ENCODE results near the gene EVX2. TPM values are rescaled to one million over a fixed set of nuclear protein-coding genes. Genes with fewer than 3 reads are reported as not detected.

The EVX2 gene
- total RNA-seq, 1 donor from 2014 or later = not detected

GRCh38 chr2:176115883-176116813 lies 32.4 kb upstream of the EVX2 start, which contains the start of gene HOXD10:
Gene HOXD10 (plus strand): TSS chr2:176116778. CDS start chr2:176116834, 56 bp downstream.
- Histone ChIP-seq H4K20me1 (ENCODE audit: low read depth) (peaks cover 91% of the 10 kb centered on the region), H3K9me3 (ENCODE audit: low read depth) (no peaks in the 10 kb centered on the region), H3K4me1 (no peaks in the 10 kb centered on the region), H3K27ac (no peak within 1 kb of the TSS), H2AFZ (replicated peaks) (no peak within 1 kb of the TSS), H3K9ac (no peak within 1 kb of the TSS), H3K79me2 (ENCODE audit: low read depth) (no peaks in the 10 kb centered on the region), H3K36me3 (no peaks in the 10 kb centered on the region), H3K27me3 (peaks cover 100% of the 10 kb centered on the region), H3K4me3 (no peak within 1 kb of the TSS), H3F3A (ENCODE audit: low read depth) (no peaks in the 10 kb centered on the region), H3K4me2 (no peak within 1 kb of the TSS)
- Mint-ChIP-seq H3K4me3 (no peak within 1 kb of the TSS), H3K27ac (no peak within 1 kb of the TSS), H3K9me3 (peaks cover 17% of the 10 kb centered on the region), H3K27me3 (ENCODE audit: insufficient read depth, low read depth) (peaks cover 95% of the 10 kb centered on the region), H3K4me1 (no peaks in the 10 kb centered on the region), H3K36me3 (peaks cover 6% of the 10 kb centered on the region)
- peak; percentile 65 for DNase-seq (ENCODE audit: low spot score)
- TF ChIP-seq CTCF (IDR thresholded peaks at IDR 0.05) (peak; percentile 45), EZH2phosphoT487 (IDR thresholded peaks at IDR 0.05) (peak; percentile 93), EZH2 (IDR thresholded peaks at IDR 0.05) (peak; percentile 95)

DNA sequence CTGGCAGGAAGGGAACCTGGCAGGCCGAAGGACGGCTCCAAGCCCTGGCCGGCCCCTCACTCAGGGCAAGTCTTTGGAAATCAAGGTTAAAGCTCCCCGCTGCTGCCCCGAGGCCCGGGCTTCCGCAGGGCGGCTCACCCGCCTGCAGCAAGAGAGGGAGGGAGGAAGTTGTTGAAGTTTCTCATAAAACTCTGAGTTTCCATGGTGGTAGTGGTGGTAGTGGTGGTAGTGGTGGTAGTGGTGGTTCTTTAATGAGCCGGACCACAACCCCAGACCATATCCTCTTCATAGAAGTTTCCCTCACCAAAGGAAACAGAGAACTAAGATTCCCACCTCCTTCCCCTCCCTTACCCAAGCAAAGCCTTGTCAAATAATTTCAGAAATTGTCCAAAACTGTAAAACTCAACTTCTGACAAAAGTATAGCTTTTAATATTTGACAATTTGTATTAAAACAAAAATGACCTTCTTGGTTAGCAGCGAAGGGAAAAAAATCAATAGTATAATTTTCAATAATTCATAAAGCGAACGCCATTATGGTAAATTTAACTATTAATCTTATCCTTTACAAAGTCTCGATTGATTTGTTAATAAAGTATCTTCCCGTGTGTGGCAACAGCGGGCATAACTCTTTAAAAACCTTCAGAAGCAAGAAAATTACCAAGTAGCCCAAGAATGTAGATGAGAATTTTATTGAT lies 31.3 kb upstream of the EVX2 start:
- H3K4me3 ChIP-seq = no peak overlapping the region
- H3K27ac Mint-ChIP-seq = no peak overlapping the region
- H3K4me1 ChIP-seq = no peaks in the 10 kb centered on the region
- no peaks in the 10 kb centered on the region for H3K36me3 ChIP-seq
- H3K27ac ChIP-seq = no peak overlapping the region
- H3K4me3 Mint-ChIP-seq = no peak overlapping the region
- H3K4me1 Mint-ChIP-seq = no peaks in the 10 kb centered on the region
- no peaks in the 10 kb centered on the region for H3K9me3 ChIP-seq (ENCODE audit: low read depth)
- H3K4me2 ChIP-seq = no peak overlapping the region
- peaks cover 94% of the 10 kb centered on the region for H3K27me3 Mint-ChIP-seq (ENCODE audit: insufficient read depth, low read depth)
- H3F3A ChIP-seq (ENCODE audit: low read depth) = no peaks in the 10 kb centered on the region
- no peak for DNase-seq (ENCODE audit: low spot score)
- H3K27me3 ChIP-seq = peaks cover 100% of the 10 kb centered on the region
- TF ChIP-seq EZH2 (IDR thresholded peaks at IDR 0.05) = no peak
- TF ChIP-seq CTCF (IDR thresholded peaks at IDR 0.05) = no peak
- no peak for TF ChIP-seq EZH2phosphoT487 (IDR thresholded peaks at IDR 0.05)
- peaks cover 91% of the 10 kb centered on the region for H4K20me1 ChIP-seq (ENCODE audit: low read depth)
- no peak overlapping the region for H2AFZ ChIP-seq (replicated peaks)
- no peak overlapping the region for H3K9ac ChIP-seq
- peaks cover 6% of the 10 kb centered on the region for H3K36me3 Mint-ChIP-seq
- no peaks in the 10 kb centered on the region for H3K79me2 ChIP-seq (ENCODE audit: low read depth)
- peaks cover 17% of the 10 kb centered on the region for H3K9me3 Mint-ChIP-seq

DNA sequence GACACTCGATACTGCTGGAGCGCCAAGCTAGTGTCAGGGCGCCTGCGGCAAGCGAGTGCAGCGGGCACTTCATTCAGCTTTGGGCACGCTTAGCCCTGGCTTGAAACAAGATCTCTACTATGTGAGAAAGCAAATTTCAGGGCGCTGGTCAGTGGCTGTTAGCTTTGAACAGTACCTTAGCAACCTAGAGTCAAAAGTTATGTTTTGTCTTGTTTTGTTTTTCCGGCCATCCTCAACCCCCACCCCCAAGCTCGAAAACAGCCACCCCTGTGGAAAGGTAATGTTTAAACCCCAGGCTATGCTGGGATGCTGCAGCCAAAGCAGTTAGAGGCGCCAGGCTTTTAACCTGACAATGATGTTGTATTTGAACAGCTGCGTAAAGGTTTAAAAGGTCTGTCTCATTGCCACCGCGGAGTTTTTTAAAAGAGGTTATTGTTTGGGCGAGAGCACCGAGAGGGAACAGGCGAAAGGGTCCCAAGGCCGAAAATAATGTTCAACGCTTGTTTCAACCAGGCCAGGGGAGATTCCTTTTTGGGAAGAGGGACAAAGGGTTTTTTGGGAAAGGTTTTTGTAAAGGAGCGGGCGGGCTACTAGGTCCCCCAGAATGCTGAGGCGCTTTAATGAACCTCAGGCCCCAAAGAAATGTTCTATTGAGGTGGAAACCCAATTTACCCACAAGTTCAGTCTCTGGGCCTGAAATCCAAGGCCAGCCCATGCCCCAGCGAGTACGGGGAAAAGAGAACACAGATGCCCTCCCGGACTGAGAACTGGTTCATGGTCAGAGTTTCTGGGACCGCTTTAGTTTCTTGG lies 30.6 kb upstream of the EVX2 start:
- peaks cover 23% of the 10 kb centered on the region for H3K9me3 Mint-ChIP-seq
- no peak overlapping the region for H3K27ac Mint-ChIP-seq
- H3K4me3 Mint-ChIP-seq = no peak overlapping the region
- H3F3A ChIP-seq (ENCODE audit: low read depth) = no peaks in the 10 kb centered on the region
- H3K9me3 ChIP-seq (ENCODE audit: low read depth) = no peaks in the 10 kb centered on the region
- no peaks in the 10 kb centered on the region for H3K79me2 ChIP-seq (ENCODE audit: low read depth)
- no peak overlapping the region for H3K9ac ChIP-seq
- no peaks in the 10 kb centered on the region for H3K4me1 ChIP-seq
- no peak overlapping the region for H2AFZ ChIP-seq (replicated peaks)
- H3K27ac ChIP-seq = no peak overlapping the region
- H3K4me3 ChIP-seq = no peak overlapping the region
- H4K20me1 ChIP-seq (ENCODE audit: low read depth) = peaks cover 93% of the 10 kb centered on the region
- peaks cover 2% of the 10 kb centered on the region for H3K4me1 Mint-ChIP-seq
- DNase-seq (ENCODE audit: low spot score) = no peak
- no peak overlapping the region for H3K4me2 ChIP-seq
- no peaks in the 10 kb centered on the region for H3K36me3 ChIP-seq
- peaks cover 95% of the 10 kb centered on the region for H3K27me3 Mint-ChIP-seq (ENCODE audit: insufficient read depth, low read depth)
- H3K36me3 Mint-ChIP-seq = peaks cover 6% of the 10 kb centered on the region
- peaks cover 100% of the 10 kb centered on the region for H3K27me3 ChIP-seq
- TF ChIP-seq CTCF (IDR thresholded peaks at IDR 0.05) = no peak
- TF ChIP-seq EZH2 (IDR thresholded peaks at IDR 0.05) = peak; percentile 71
- peak; percentile 78 for TF ChIP-seq EZH2phosphoT487 (IDR thresholded peaks at IDR 0.05)

Data from neural progenitor cell (in vitro differentiated cells).